GM21717 (cell line): ENCODE data around the gene CNOT11.
"Not testable (repeated sequence)": the region's sequence is repeated elsewhere in the genome, so short reads cannot be mapped to it uniquely, and the experiment has no call there.

Experiments
- ATAC-seq: cut with Tn5 transposase; IDR thresholded peaks from one replicate; pipeline ENCODE4 v1.9.1; 2021; ENCODE audit warnings: mild to moderate bottlenecking, moderate library complexity; ENCODE audit not compliant: unreplicated experiment

The CNOT11 gene

GRCh38 chr2:101244899-101245298 lies 7.8 kb upstream of the CNOT11 start:
- ATAC-seq = not testable (repeated sequence)

GRCh38 chr2:101245468-101245867 lies 7.2 kb upstream of the CNOT11 start:
- ATAC-seq = not testable (repeated sequence)

- ATAC-seq = not testable (repeated sequence)
Observed at GRCh38 chr2:101248756-101249155, 3.9 kb upstream of the CNOT11 start.

- no peak for ATAC-seq
Observed at GRCh38 chr2:101249826-101250225, 2.9 kb upstream of the CNOT11 start.

- not testable (repeated sequence) for ATAC-seq
Observed at GRCh38 chr2:101251246-101251781, 1.4 kb upstream of the CNOT11 start.

DNA sequence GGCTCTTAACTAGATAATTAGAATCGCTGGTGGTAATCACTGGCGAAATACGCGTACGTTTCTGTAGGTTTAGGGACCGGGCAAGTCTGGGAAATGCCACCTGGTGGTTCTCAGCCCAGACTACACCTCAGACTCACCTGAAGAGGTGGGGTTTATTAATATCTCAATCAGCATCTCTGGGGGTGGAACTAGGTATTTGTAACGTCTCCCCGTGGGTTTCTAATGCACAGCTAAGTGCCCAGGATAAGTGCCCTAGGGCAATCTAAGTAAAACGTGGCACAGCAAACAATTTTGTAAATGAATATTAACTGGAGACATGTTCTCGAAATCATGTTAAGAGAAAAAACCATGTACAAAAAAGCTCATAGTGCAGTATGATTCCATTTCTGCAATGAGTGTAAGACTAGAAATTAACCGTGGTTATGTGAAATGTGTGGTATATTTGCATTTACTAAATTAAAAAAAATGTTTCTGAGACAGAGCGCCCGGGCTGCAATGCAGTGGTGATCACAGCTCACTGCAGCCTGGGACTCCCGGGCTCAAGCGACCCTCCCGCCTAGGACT lies 760 bp upstream of the CNOT11 start:
- ATAC-seq = peak; percentile 51

DNA sequence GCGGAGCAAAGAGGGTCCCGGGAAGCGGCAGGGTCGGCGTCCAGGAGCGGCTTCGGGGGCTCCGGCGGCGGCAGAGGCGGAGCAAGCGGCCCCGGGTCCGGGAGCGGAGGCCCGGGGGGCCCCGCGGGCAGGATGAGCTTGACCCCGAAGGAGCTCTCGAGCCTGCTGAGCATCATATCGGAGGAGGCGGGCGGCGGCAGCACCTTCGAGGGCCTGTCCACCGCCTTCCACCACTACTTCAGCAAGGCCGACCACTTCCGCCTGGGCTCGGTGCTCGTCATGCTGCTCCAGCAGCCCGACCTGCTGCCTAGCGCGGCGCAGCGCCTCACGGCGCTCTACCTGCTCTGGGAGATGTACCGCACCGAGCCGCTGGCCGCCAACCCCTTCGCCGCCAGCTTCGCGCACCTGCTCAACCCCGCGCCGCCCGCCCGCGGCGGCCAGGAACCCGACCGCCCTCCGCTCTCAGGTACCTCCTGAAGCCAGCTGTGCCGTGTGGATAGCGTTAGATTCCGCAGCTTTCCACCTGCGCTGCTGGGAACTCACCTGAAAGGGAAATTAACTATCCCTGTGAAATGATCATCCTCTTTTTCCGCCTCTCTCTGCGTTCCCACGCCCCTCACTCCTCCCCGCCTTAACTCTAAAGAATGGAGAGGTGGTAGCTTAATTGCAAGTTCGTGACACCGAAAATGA lies 472 bp downstream of the CNOT11 start:
- ATAC-seq = peak; percentile 55

DNA sequence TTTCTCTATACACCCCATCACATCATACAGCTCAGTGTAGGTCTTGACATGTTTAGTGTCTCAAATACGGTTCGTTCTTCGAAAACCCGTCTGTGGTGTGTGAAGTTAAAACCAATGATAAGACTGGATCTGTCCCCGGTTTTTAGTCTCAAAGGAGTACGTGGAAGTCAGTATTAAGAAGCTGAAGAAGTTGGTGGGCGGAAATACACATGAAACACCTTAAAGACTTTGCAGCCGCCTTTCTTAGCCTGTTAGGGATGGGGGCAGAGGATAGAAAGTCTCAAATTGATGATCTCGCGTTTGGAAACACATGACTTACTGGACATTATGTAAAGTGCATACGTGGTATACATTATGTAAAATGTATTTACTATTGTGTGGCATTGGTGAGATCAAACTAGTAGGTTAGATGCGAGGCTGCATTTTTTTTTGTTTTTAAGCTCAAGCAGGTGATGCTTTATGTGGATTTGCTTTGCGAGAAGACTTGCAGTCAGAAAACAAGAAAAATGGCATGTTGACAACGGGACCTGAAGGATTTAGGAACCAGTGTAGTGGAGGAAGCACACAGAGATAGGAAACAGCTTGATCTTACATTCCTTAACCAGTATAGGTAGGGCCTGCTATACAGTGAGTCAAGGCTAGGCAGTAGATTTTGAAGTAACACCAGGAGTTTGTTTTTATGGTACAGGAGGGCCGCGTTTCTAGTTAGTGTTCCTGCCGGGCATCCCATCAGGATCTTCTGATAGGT lies 1.2 kb downstream of the CNOT11 start:
- ATAC-seq = no peak

- ATAC-seq = no peak
Observed at GRCh38 chr2:101255501-101255900, 2.8 kb downstream of the CNOT11 start.

DNA sequence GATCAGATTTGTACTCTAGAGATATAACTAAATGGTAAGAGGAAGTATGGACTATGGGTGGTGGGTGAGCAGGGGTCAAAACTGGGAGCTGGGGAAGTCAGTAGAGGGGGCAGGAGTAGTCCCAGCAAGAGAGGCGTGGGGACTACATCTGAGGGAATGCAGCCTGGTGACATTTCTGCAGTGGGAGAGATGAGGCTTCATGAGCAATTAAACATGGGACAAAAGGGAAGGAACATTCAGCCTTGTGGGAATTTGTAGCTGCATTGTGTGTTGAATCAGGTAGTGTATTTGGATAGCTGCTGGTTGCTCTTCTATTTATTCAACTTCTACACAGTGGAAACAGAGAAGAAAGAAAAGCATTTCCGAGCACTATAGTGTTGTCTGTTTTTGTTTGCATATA lies 3.6 kb downstream of the CNOT11 start:
- no peak for ATAC-seq

DNA sequence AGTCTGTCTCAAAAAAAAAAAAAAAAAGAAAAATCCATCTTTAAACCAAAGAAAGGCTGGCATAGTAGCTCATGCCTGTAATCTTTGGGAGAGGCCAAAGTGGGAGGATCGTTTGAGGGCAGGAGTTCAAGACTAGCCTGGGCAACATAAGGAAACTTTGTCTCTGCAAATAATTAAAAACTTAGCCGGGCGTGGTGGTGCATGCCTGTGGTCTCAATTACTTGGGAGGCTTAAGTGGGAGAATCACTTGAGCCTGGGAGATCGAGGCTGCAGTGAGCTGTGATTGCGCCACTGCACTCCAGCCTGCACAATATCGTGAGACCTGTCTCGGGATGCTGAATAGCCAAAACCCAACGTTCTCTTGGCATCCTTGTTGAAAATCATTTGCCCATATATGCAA lies 6.1 kb downstream of the CNOT11 start:
- ATAC-seq = no peak

DNA sequence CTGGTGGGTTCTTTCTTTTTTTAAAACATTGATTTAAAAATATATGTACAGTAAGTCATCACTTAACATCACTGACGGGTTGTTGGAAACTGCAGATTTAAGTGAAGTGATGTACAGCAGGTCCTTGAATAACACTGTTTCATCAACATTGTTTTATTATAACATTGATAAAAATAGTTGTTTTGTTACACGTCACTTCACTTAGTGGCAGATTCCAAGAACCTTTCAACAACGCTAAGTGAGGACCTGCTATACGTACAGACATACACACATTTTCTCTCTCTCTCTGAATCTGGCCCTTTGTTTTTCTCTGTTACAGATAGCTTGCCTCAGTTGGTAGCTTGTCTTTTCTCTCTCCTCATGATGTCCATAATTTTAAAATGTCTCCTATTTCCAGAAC lies 9.5 kb downstream of the CNOT11 start:
- ATAC-seq = no peak

GRCh38 chr2:101263377-101263800 lies 10.7 kb downstream of the CNOT11 start:
- no peak for ATAC-seq

GRCh38 chr2:101264360-101264939 lies 11.8 kb downstream of the CNOT11 start:
- ATAC-seq = no peak

- ATAC-seq = no peak
Observed at GRCh38 chr2:101265893-101266499, 13.3 kb downstream of the CNOT11 start.

DNA sequence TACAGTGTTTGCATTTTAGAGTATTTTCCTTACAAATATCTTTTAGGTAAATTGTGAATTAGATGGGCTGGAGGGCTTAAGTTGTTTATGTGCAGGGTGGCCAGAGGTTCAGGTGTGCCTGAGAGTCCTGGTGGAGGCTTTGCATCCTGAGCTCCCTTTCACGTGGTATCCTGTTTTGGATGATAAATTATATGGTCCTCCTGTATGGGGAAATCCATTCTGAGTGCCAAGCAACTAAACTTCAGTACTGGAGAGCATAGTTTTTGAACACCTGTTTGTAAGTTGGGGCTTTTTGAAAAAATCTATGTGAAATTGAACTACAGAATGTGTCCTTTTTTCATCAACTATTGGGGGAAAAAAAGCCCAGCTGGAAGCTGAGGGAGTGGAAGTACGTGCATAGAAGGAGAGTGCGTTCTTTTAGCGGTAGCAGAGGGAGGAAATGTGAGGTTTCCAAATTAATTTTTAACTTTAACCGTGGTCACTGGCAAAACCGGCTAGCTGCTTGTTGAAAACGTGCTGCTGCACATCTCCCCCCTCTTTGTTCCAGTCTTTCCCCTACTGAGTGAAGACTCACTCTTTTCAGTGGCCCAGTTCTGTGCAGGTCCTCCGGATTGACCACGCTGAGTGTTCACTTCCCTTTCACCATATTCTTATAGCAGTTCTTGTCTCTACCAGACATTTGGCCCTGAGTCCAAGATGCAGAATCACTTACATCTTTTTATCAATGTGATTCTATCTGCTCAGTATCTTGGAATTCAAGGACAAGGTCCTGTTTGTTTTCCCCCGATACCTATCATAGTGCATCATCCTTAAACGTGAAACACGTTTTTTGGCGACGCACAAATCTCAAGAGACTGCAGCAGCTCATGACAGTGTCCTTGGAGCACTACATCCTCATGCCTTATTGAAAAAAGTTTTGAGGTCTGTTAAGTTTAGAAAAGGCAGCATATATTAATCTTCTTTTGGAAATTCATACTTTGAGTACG lies 15.3 kb downstream of the CNOT11 start:
- ATAC-seq = no peak

- no peak for ATAC-seq
Observed at GRCh38 chr2:101270700-101271259, 18.1 kb downstream of the CNOT11 start.

DNA sequence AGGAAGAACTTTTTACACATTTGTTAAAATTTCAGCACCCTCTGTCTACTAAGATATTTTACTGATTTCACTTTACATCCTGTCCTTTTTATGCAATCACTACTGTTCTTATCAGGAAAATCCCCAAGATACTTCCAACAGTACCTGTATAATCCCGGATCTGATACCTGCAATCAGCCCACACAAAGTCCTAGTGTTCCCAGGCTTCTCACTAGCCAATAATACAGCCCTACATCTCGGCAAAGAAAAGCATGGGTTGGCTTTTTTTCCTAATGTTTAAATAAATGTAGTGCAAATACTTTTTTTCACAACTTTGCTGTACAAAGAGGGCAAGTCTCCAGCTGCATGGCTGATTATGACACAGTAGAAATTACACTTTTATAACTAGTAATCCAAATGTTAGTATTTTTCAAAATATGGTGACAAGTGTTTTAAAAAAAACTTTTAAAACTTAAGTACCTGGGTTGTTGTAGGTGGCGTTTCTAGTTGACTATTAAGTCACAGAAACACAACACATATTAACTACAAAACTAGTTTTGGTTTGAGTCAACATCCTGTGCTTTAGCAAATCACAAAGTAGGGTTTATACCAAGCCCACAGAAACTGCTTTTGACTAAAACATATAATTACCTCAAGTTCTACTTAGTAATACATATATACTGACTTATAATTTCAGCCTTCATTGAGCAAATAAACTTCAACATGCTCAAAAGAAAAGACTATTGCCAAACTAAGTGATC lies 19.5 kb downstream of the CNOT11 start:
- peak; percentile 88 for ATAC-seq

DNA sequence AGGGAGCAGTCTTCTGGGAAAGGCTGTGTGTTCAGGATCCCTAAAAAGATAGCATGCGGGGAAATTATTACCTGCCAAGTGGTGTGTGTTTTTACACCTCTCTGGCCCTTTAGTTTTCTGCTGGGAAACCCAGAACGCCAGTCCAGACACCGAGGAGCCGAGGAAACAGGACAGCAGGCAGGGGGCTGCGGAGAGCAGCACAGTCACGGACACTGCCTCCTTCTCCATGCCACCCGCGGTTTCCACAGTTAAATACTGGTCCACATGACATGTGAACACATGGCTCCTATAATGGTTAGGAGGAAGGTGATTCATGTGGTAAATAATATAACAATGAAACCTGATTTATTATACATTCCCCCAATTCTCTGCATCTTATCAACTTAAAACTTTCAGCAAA lies 20.4 kb downstream of the CNOT11 start:
- ATAC-seq = no peak
